Upper lobe of right lung (tissue), 1 donor: Measurements from ENCODE around the gene PBX1. TPM values are rescaled to one million over a fixed set of nuclear protein-coding genes. Genes with fewer than 3 reads are reported as not detected.
A peak's percentile ranks its signal among the peaks of the same experiment; 100 is the strongest.

Source experiments
- ATAC-seq: fragments of 200-7000 bp; cut with Tn5 transposase; one replicate; pipeline ENCODE4 v1.9.1; 2020; ENCODE audit warnings: mild to moderate bottlenecking, moderate library complexity
- DNase-seq: peaks from one replicate; pipeline ENCODE4 v3.0.0-alpha.2; 2020
- H3K27ac ChIP-seq: fragments of 200-600 bp; one replicate; pipeline ENCODE4 v1.8.0; 2022
- H3K27me3 ChIP-seq: fragments of 200-600 bp; one replicate; pipeline ENCODE4 v1.8.0; 2022; ENCODE audit warnings: mild to moderate bottlenecking
- H3K36me3 ChIP-seq: fragments of 200-600 bp; one replicate; pipeline ENCODE4 v1.8.0; 2022
- H3K4me1 ChIP-seq: fragments of 200-600 bp; one replicate; pipeline ENCODE4 v1.8.0; 2022
- H3K4me3 ChIP-seq: fragments of 200-600 bp; one replicate; pipeline ENCODE4 v1.8.0; 2022; ENCODE audit warnings: mild to moderate bottlenecking
- H3K9me3 ChIP-seq: fragments of 200-600 bp; one replicate; pipeline ENCODE4 v1.8.0; 2022
- intact Hi-C: fragments of 100-400 bp; cut with DNase I; formaldehyde crosslinking; loops from one replicate; pipeline ENCODE4 v1.11.0; 2022
- total RNA-seq: library from RNA; stranded (reverse); fragmentation: NEBNext Ultra II Directional; extraction: Animal tissue kit (Norgen Biotek cat#: 25700); gene quantifications from one replicate; pipeline ENCODE4 v1.2.1, GENCODE V29; 2021
- TF ChIP-seq, protein P1 (sequence below): fragments of 200-600 bp; IDR thresholded peaks from one replicate; pipeline ENCODE4 v1.8.0; 2022; ENCODE audit warnings: antibody characterized with exemption
- donor health status: DM: no; HTN: yes; CAD: no; lungs with severe emphysema.

PBX1 gene
- total RNA-seq, 1 donor from 2014 or later: 56.7 TPM

DNA sequence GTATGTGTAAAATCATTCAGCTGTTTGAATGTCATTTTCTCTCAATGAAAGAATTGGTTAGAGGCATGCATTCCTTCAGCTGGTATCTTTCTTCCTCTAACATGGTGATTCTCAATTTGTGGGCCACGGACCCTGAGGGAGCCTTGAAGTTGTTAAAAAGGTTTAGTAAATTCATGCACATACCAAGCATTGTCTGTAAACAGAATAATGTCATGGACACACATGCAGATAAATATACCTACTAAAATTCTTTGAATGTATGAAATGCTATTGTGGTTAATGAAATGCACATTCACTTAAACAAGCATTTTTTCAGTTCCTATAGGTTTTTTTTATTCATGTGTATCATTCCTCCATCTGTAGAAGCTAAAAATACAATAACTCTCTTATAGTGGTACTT, 65.4 kb downstream of the PBX1 start:
- intact Hi-C loops: no loop called here
- Histone ChIP-seq H3K4me1 (peaks cover 36% of the 10 kb centered on the region), H3K27me3 (no peaks in the 10 kb centered on the region), H3K36me3 (no peaks in the 10 kb centered on the region), H3K27ac (no peak overlapping the region), H3K9me3 (no peaks in the 10 kb centered on the region), H3K4me3 (no peak overlapping the region)
- no peak for DNase-seq
- ATAC-seq: no peak
- TF ChIP-seq, protein P1, sequence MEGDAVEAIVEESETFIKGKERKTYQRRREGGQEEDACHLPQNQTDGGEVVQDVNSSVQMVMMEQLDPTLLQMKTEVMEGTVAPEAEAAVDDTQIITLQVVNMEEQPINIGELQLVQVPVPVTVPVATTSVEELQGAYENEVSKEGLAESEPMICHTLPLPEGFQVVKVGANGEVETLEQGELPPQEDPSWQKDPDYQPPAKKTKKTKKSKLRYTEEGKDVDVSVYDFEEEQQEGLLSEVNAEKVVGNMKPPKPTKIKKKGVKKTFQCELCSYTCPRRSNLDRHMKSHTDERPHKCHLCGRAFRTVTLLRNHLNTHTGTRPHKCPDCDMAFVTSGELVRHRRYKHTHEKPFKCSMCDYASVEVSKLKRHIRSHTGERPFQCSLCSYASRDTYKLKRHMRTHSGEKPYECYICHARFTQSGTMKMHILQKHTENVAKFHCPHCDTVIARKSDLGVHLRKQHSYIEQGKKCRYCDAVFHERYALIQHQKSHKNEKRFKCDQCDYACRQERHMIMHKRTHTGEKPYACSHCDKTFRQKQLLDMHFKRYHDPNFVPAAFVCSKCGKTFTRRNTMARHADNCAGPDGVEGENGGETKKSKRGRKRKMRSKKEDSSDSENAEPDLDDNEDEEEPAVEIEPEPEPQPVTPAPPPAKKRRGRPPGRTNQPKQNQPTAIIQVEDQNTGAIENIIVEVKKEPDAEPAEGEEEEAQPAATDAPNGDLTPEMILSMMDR: no peak

DNA sequence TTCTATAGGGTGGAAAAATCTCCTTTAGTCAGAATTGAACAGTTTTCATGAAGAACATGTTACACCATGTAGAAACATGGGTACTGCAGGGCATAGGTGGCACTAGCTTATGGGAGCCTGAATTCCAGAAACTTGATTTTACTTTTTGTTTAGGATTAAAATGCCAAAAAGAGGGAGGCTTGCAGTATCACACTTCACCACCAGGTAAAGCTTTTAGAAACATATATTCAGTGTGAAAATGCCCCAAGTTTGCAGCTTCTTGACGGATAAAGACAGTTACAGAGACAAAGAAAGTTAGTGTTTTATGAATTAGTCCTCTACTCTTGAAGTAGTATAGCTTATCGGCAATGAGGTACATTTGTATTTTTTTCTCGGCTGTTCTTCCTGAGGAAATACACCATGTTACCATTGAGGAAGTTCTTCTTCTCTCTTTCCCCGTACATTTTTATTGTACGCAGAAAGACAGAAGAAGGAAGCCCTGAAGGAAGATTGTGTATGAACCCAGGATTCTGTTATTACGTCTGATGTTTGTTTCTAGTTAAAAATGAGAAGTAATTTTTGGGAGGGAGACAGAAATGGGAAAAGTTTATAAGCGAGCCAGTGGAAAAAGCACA, 66.1 kb downstream of the PBX1 start:
- Histone ChIP-seq H3K9me3 (no peaks in the 10 kb centered on the region), H3K27me3 (no peaks in the 10 kb centered on the region), H3K4me3 (no peak overlapping the region), H3K36me3 (no peaks in the 10 kb centered on the region), H3K27ac (no peak overlapping the region), H3K4me1 (peaks cover 34% of the 10 kb centered on the region)
- TF ChIP-seq, protein P1: peak; percentile 33
- ATAC-seq (no peak), DNase-seq (no peak)
- intact Hi-C loops: no loop called here

DNA sequence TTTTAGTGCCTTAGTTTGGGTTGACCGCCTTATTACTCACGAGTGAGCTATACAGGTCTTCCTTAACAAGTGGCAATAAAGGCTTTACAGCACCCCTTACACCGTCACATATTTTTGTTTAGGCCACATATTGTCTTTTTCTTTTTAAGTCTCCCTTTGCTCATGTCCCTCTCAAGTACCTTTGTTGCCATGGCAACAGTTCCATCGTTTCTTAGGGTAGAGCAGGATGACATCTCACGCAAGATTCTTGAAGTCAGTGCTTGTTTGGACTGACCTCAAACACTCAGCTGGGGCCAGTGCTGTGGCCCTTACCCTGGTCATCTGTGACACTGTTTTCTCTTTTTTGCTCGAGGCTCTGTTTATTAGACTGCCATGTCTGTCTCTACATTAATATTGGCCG, 69.8 kb downstream of the PBX1 start:
- no peak for ATAC-seq
- H3K4me1 ChIP-seq: peaks cover 16% of the 10 kb centered on the region
- H3K36me3 ChIP-seq: no peaks in the 10 kb centered on the region

DNA sequence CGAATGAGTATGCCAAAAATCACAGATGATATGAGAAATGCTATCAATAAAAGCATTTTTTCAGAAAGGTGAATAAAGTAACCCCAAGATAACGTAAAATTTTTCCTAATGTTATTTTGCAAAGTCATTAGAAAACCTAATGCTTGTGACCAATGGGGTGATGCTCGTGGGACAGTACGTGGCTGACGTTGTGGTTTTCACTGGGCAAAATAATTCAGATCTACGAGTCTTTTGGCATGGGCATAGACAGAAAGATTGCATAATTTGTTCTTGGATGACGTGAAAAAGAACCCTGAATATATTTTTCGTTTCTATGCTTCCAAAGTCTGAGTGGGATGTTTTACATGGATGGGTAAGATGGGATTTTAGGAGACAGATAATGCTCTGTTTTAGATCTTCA, 71.0 kb downstream of the PBX1 start:
- Histone ChIP-seq H3K4me1 (peaks cover 7% of the 10 kb centered on the region), H3K27ac (no peak overlapping the region), H3K27me3 (no peaks in the 10 kb centered on the region), H3K9me3 (no peaks in the 10 kb centered on the region), H3K4me3 (no peak overlapping the region), H3K36me3 (no peaks in the 10 kb centered on the region)
- ATAC-seq: no peak
- intact Hi-C loops: no loop called here
- TF ChIP-seq, protein P1: no peak
- DNase-seq: no peak

More for the DNA sequence above, 69.8 kb downstream of the PBX1 start:
- no peak for DNase-seq
- TF ChIP-seq, protein P1: no peak
- no peak overlapping the region for H3K27ac ChIP-seq
- no peaks in the 10 kb centered on the region for H3K27me3 ChIP-seq
- H3K9me3 ChIP-seq: no peaks in the 10 kb centered on the region
- H3K4me3 ChIP-seq: no peak overlapping the region
- intact Hi-C loops: no loop called here

DNA sequence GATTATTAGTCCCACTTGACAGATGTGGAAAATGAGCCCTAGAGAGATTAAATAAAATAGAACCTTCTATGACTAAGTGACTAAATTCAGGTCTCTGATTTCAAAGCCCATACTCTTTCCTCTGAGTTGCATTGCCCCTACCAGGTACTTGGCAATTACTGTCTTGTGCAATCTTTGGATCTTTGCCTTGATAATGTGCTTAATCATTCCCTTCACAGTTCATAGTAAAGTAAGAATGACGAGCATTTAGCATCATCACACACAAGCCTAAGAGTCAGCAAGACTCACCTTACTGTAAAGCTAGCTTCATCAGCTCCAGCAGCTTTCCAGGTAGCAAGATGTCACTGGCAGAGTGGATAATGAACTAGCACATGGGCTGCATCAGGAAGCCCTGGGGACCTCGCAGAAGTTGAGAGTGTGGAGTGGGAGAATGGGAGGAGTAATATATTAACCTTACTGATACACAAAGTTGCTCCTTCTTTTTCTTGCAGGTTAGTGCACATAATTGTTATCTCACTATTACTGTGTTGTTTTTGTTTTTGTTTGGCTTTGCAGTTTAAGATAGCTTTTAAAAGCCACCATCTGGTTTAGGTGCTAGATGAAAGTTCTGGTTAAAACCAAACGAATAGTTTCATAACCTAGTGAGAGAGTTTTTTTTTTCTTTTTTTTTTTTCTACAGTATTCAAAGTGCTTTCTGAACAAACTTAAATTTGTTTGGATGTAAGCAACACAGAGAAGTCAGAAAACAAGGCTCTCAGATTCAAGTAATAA, 71.8 kb downstream of the PBX1 start:
- no peaks in the 10 kb centered on the region for H3K36me3 ChIP-seq
- DNase-seq: no peak
- H3K27me3 ChIP-seq: no peaks in the 10 kb centered on the region
- H3K9me3 ChIP-seq: no peaks in the 10 kb centered on the region
- no peak overlapping the region for H3K27ac ChIP-seq
- H3K4me3 ChIP-seq: no peak overlapping the region
- peaks cover 4% of the 10 kb centered on the region for H3K4me1 ChIP-seq
- TF ChIP-seq, protein P1: no peak
- peak; percentile 59 for ATAC-seq
- intact Hi-C loops: no loop called here
